Measurements from ENCODE around the gene NTRK1. TPM values are rescaled to one million over a fixed set of nuclear protein-coding genes. Genes with fewer than 3 reads are reported as not detected.

The NTRK1 gene
- total and polyA plus RNA-seq, 2 of the 13 experiments (the other 11 are each of a cell fraction or from before 2014, with no cell fraction given): not detected

- TF ChIP-seq ARID4A (CRISPR knock-in tag; IDR thresholded peaks at IDR 0.05; ENCODE audit: borderline replicate concordance): peak; percentile 87
- TF ChIP-seq AHR (CRISPR knock-in tag; IDR thresholded peaks at IDR 0.05): peak; percentile 88
- TF ChIP-seq HOXA3 (CRISPR knock-in tag; IDR thresholded peaks at IDR 0.05): peak; percentile 87
- no peak for TF ChIP-seq RARG (CRISPR knock-in tag; IDR thresholded peaks at IDR 0.05; ENCODE audit: low read depth)
- peak in 1 of 2 experiments; percentile 78; a peak in 2 of 4 replicates for TF ChIP-seq KLF16 (CRISPR knock-in tag; IDR thresholded peaks at IDR 0.05)
- TF ChIP-seq GTF3A (CRISPR knock-in tag; conservative IDR thresholded peaks at IDR 0.05): no peak
- TF ChIP-seq SUZ12 (IDR thresholded peaks at IDR 0.05; ENCODE audit: low read depth, low read length): no peak
- TF ChIP-seq, protein P1, sequence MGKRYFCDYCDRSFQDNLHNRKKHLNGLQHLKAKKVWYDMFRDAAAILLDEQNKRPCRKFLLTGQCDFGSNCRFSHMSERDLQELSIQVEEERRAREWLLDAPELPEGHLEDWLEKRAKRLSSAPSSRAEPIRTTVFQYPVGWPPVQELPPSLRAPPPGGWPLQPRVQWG (CRISPR knock-in tag; IDR thresholded peaks at IDR 0.05; ENCODE audit: borderline replicate concordance, low read depth): no peak
- no peak for TF ChIP-seq JUNB (CRISPR knock-in tag; IDR thresholded peaks at IDR 0.05; ENCODE audit: borderline replicate concordance)
- 0 out of 2 replicates have a peak, but pooled peaks have one; percentile 82 for TF ChIP-seq SATB2 (CRISPR knock-in tag; IDR thresholded peaks at IDR 0.05)
- TF ChIP-seq LBX2 (CRISPR knock-in tag; IDR thresholded peaks at IDR 0.05; ENCODE audit: borderline replicate concordance): peak; percentile 96
- TF ChIP-seq ONECUT2 (CRISPR knock-in tag; IDR thresholded peaks at IDR 0.05): no peak
- peak; percentile 64; the same call in 1 of the 2 replicates for TF ChIP-seq IRF2 (CRISPR knock-in tag; IDR thresholded peaks at IDR 0.05)
- TF ChIP-seq TFDP1 (CRISPR knock-in tag; IDR thresholded peaks at IDR 0.05; ENCODE audit: borderline replicate concordance): peak; percentile 97
- peak; percentile 67 for TF ChIP-seq TEAD3 (CRISPR knock-in tag; optimal IDR thresholded peaks at IDR 0.05; ENCODE audit: borderline replicate concordance)
- TF ChIP-seq TAF1 (CRISPR knock-in tag; IDR thresholded peaks at IDR 0.05): peak; percentile 63; the same call in 1 of the 2 replicates
- peak; percentile 64 for TF ChIP-seq RAD21 (CRISPR knock-in tag; IDR thresholded peaks at IDR 0.05)
- no peak for TF ChIP-seq SETDB1 (CRISPR knock-in tag; IDR thresholded peaks at IDR 0.05; ENCODE audit: borderline replicate concordance)
- no peak for TF ChIP-seq ZNF484 (CRISPR knock-in tag; IDR thresholded peaks at IDR 0.05; ENCODE audit: borderline replicate concordance, low read depth)
- TF ChIP-seq CHD4 (IDR thresholded peaks at IDR 0.05; ENCODE audit: borderline replicate concordance, low read length): no peak
- TF ChIP-seq WIZ (CRISPR knock-in tag; IDR thresholded peaks at IDR 0.05): peak; percentile 76; the same call in 1 of the 2 replicates
- TF ChIP-seq ZFP37 (CRISPR knock-in tag; IDR thresholded peaks at IDR 0.05; ENCODE audit: borderline replicate concordance): peak; percentile 62; the same call in 1 of the 2 replicates
- TF ChIP-seq NR3C1 (CRISPR knock-in tag; IDR thresholded peaks at IDR 0.05): no peak
- peak; percentile 62; the same call in 1 of the 2 replicates for TF ChIP-seq ZSCAN25 (CRISPR knock-in tag; IDR thresholded peaks at IDR 0.05)
- peak; percentile 90; the same call in 1 of the 2 replicates for TF ChIP-seq HOXA5 (CRISPR knock-in tag; IDR thresholded peaks at IDR 0.05)
Measured at GRCh38 chr1:156813750-156814570, 46.7 kb upstream of the NTRK1 start (continued).

Measured in HepG2 (cell line).